Measurements from ENCODE around the gene PRR5L.
"Not testable (repeated sequence)": the region's sequence is repeated elsewhere in the genome, so short reads cannot be mapped to it uniquely, and the experiment has no call there.

The PRR5L gene

DNA sequence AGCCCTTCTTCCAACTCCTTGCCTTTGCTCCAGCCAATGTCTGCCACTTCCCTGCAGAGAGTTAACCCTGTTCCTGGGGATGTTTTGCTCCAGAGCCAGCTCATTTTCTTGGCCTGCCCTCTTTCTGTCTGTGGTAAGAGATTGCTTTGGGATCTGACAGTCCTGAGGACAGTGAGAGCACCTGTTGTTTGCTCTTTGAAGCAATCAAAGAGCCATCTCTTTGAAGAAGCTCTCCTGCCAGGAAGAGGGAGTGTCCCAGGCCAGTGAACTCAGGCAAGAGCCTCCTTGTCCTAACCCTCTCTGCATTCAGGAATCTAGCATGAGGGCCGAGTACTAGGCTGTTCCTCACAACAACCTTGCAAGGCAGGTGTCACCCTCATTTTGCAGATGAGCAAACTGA, 171.8 kb downstream of the PRR5L start:
- DNase-seq (ENCODE audit: insufficient read length, low spot score) (no peak), FAIRE-seq (no peak)
- TF ChIP-seq POU2F2 (IDR thresholded peaks at IDR 0.05; ENCODE audit: low read depth, low read length) = no peak
- TF ChIP-seq POLR2A (IDR thresholded peaks at IDR 0.05; ENCODE audit: low read depth, low read length) = no peak
- TF ChIP-seq SPI1 (IDR thresholded peaks at IDR 0.05; ENCODE audit: low read depth, low read length) = no peak
- no peak for TF ChIP-seq POLR2AphosphoS5 (IDR thresholded peaks at IDR 0.05; ENCODE audit: low read depth, low read length)
- TF ChIP-seq PAX5 (IDR thresholded peaks at IDR 0.05; ENCODE audit: insufficient read depth, low read length, severe bottlenecking) = no peak
- no peak for TF ChIP-seq TAF1 (IDR thresholded peaks at IDR 0.05; ENCODE audit: low read depth, low read length)

DNA sequence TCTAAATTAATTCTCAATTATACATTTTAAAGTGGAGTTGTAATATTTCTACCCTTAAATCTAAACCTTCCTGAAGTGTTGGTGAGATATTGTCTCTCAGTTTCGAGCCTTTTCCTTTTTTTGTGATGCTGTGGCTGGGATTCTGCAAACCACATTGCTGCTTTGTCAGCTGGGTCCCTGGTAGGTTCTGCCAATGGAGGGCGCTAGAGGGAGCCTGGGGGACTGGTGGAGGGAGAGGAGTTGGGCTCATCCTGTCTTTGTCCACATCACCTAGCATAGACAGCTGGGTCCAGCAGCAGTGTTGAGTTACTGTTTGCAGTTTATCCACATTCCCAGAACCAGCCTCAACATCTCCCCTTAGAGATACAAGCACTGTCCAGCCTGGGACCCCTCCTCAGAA, 173.0 kb downstream of the PRR5L start:
- DNase-seq (ENCODE audit: insufficient read length, low spot score) (no peak), FAIRE-seq (no peak)
- no peak for TF ChIP-seq TAF1 (IDR thresholded peaks at IDR 0.05; ENCODE audit: low read depth, low read length)
- no peak for TF ChIP-seq SPI1 (IDR thresholded peaks at IDR 0.05; ENCODE audit: low read depth, low read length)
- no peak for TF ChIP-seq PAX5 (IDR thresholded peaks at IDR 0.05; ENCODE audit: insufficient read depth, low read length, severe bottlenecking)
- no peak for TF ChIP-seq POU2F2 (IDR thresholded peaks at IDR 0.05; ENCODE audit: low read depth, low read length)
- TF ChIP-seq POLR2A (IDR thresholded peaks at IDR 0.05; ENCODE audit: low read depth, low read length) = no peak
- TF ChIP-seq POLR2AphosphoS5 (IDR thresholded peaks at IDR 0.05; ENCODE audit: low read depth, low read length) = no peak

- no peak for TF ChIP-seq POU2F2 (IDR thresholded peaks at IDR 0.05; ENCODE audit: low read depth, low read length)
- DNase-seq (ENCODE audit: insufficient read length, low spot score) (no peak), FAIRE-seq (no peak)
Measured at GRCh38 chr11:36469881-36470802, 174.1 kb downstream of the PRR5L start.

- DNase-seq (ENCODE audit: insufficient read length, low spot score) (no peak), FAIRE-seq (no peak)
- TF ChIP-seq POU2F2 (IDR thresholded peaks at IDR 0.05; ENCODE audit: low read depth, low read length) (no peak), POLR2AphosphoS5 (IDR thresholded peaks at IDR 0.05; ENCODE audit: low read depth, low read length) (no peak), TAF1 (IDR thresholded peaks at IDR 0.05; ENCODE audit: low read depth, low read length) (no peak), SPI1 (IDR thresholded peaks at IDR 0.05; ENCODE audit: low read depth, low read length) (no peak), POLR2A (IDR thresholded peaks at IDR 0.05; ENCODE audit: low read depth, low read length) (no peak), PAX5 (IDR thresholded peaks at IDR 0.05; ENCODE audit: insufficient read depth, low read length, severe bottlenecking) (no peak)
Measured at GRCh38 chr11:36471577-36471976, 175.5 kb downstream of the PRR5L start.

DNA sequence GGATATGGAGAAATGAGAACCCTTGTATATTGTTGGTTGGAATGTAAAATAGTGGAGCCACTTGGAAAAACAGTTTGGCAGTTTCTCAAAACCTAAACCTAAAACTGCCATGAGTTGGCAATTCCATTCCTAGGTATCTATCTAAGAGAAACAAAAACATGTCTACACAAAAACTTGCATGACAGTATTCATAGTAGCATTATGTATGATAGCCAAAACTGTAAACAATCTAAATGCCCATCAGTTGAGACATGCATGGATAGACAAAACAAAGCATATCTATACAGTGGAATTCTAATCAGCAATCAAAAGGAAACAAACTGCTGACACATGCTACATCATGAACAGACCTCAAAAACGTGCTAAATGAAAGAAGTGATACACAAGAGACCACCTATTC, 179.1 kb downstream of the PRR5L start:
- DNase-seq (ENCODE audit: insufficient read length, low spot score) (no peak), FAIRE-seq (no peak)
- no peak for TF ChIP-seq SPI1 (IDR thresholded peaks at IDR 0.05; ENCODE audit: low read depth, low read length)
- no peak for TF ChIP-seq TAF1 (IDR thresholded peaks at IDR 0.05; ENCODE audit: low read depth, low read length)
- TF ChIP-seq POLR2A (IDR thresholded peaks at IDR 0.05; ENCODE audit: low read depth, low read length) = no peak

DNA sequence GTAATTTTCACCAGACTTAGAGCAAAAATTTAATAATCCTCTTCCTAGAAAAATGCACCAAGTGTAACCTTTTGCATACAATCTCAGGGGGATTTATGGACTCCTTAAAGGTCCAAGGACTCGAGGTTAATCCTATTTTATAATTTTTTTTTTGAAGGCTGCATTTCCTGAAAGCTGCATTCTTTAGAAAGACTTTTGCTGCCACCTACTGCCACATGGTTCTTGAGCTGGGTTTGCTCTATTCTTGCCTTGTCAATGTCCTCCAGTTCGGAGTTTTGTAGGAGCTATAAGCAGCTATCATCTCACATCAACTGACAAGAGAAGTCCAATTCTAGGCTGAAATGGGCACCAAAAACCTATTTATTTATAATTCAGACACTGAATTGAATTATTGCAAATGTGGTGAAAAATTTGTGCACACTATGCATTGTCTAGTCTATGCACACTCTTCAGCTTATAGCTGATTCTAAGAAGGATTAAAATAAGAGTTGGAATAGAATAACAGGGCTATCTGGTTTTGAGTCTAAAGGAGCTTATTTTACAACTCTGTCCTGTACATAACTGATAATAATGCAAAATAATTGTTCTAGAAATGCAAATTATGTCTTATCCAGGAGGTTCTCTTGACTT, 182.7 kb downstream of the PRR5L start:
- FAIRE-seq (no peak), DNase-seq (ENCODE audit: insufficient read length, low spot score) (no peak)
- TF ChIP-seq POLR2AphosphoS5 (IDR thresholded peaks at IDR 0.05; ENCODE audit: low read depth, low read length) (no peak), POU2F2 (IDR thresholded peaks at IDR 0.05; ENCODE audit: low read depth, low read length) (no peak), PAX5 (IDR thresholded peaks at IDR 0.05; ENCODE audit: insufficient read depth, low read length, severe bottlenecking) (no peak), TAF1 (IDR thresholded peaks at IDR 0.05; ENCODE audit: low read depth, low read length) (no peak), POLR2A (IDR thresholded peaks at IDR 0.05; ENCODE audit: low read depth, low read length) (no peak), SPI1 (IDR thresholded peaks at IDR 0.05; ENCODE audit: low read depth, low read length) (no peak)

DNA sequence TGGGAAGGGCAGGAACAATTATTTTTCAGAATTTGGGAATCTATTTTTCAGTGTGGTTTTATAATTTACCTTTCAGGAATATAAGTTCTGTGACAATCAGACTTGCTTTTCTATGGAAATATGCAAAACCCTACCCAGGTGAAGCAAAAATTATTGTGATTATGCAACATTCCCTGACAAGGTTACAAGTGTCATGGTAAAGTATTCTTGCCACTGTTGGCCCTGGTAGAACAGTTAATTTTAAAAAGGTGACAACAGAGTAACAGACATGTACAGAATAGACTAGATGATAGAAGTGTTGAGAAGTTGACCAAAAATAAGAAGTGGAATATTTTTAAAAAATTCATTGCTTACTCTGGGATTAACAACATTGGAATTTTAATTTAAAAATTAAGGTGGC, 184.7 kb downstream of the PRR5L start:
- no peak for TF ChIP-seq POLR2AphosphoS5 (IDR thresholded peaks at IDR 0.05; ENCODE audit: low read depth, low read length)
- TF ChIP-seq POLR2A (IDR thresholded peaks at IDR 0.05; ENCODE audit: low read depth, low read length) = no peak
- TF ChIP-seq PAX5 (IDR thresholded peaks at IDR 0.05; ENCODE audit: insufficient read depth, low read length, severe bottlenecking) = no peak
- TF ChIP-seq POU2F2 (IDR thresholded peaks at IDR 0.05; ENCODE audit: low read depth, low read length) = no peak
- TF ChIP-seq SPI1 (IDR thresholded peaks at IDR 0.05; ENCODE audit: low read depth, low read length) = no peak
- TF ChIP-seq TAF1 (IDR thresholded peaks at IDR 0.05; ENCODE audit: low read depth, low read length) = no peak
- DNase-seq (ENCODE audit: insufficient read length, low spot score) = no peak
- FAIRE-seq = no peak

DNA sequence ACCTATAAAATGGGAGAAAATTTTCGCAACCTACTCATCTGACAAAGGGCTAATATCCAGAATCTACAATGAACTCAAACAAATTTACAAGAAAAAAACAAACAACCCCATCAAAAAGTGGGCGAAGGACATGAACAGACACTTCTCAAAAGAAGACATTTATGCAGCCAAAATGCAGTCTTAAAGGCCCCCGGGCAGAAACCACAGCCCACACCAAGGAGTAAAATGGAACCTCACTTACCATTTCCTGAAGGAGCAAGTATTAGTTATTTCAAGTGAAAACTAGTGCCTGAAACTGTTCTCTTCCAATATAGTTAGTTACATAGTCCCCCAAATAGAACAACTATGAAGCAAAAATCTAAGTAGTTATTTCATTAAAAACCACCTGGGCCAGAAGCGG, 187.0 kb downstream of the PRR5L start:
- not testable (repeated sequence) for DNase-seq (ENCODE audit: insufficient read length, low spot score); FAIRE-seq

- FAIRE-seq (no peak), DNase-seq (ENCODE audit: insufficient read length, low spot score) (no peak)
- no peak for TF ChIP-seq POLR2A (IDR thresholded peaks at IDR 0.05; ENCODE audit: low read depth, low read length)
- no peak for TF ChIP-seq PAX5 (IDR thresholded peaks at IDR 0.05; ENCODE audit: insufficient read depth, low read length, severe bottlenecking)
- no peak for TF ChIP-seq POLR2AphosphoS5 (IDR thresholded peaks at IDR 0.05; ENCODE audit: low read depth, low read length)
- TF ChIP-seq POU2F2 (IDR thresholded peaks at IDR 0.05; ENCODE audit: low read depth, low read length) = no peak
- TF ChIP-seq TAF1 (IDR thresholded peaks at IDR 0.05; ENCODE audit: low read depth, low read length) = no peak
- TF ChIP-seq SPI1 (IDR thresholded peaks at IDR 0.05; ENCODE audit: low read depth, low read length) = no peak
Measured at GRCh38 chr11:36485298-36486002, 189.4 kb downstream of the PRR5L start.

Measured in GM12891 (cell line).